OCI-LY1 (cell line): ENCODE results near the gene TAS2R16.

Experiments
- CTCF ChIP-seq: fragments of 200-600 bp; sonication (generic), shearing (Covaris generic); IDR thresholded peaks from 2 replicates; pipeline ENCODE4 v1.5.1; 2017; ENCODE audit warnings: mild to moderate bottlenecking, antibody characterized with exemption, low read length, moderate library complexity, mixed read lengths
- EZH2 ChIP-seq: fragments of 200-600 bp; sonication (generic), shearing (Covaris generic); IDR thresholded peaks from 2 replicates; pipeline ENCODE4 v1.8.0; 2017; ENCODE audit warnings: borderline replicate concordance, mixed run types, mild to moderate bottlenecking, antibody characterized with exemption, low read length, moderate library complexity, mixed read lengths

- TF ChIP-seq CTCF (no peak), EZH2 (no peak)
Measured at GRCh38 chr7:123023126-123023525, 27.6 kb upstream of the TAS2R16 start.
